ENCODE data around the gene MAGEB16. TPM values are rescaled to one million over a fixed set of nuclear protein-coding genes. Genes with fewer than 3 reads are reported as not detected.

Gene MAGEB16
- total and polyA plus RNA-seq, 4 donors, result not detected

- TF ChIP-seq YY1 (IDR thresholded peaks at IDR 0.05), result no peak
- TF ChIP-seq, protein P1, sequence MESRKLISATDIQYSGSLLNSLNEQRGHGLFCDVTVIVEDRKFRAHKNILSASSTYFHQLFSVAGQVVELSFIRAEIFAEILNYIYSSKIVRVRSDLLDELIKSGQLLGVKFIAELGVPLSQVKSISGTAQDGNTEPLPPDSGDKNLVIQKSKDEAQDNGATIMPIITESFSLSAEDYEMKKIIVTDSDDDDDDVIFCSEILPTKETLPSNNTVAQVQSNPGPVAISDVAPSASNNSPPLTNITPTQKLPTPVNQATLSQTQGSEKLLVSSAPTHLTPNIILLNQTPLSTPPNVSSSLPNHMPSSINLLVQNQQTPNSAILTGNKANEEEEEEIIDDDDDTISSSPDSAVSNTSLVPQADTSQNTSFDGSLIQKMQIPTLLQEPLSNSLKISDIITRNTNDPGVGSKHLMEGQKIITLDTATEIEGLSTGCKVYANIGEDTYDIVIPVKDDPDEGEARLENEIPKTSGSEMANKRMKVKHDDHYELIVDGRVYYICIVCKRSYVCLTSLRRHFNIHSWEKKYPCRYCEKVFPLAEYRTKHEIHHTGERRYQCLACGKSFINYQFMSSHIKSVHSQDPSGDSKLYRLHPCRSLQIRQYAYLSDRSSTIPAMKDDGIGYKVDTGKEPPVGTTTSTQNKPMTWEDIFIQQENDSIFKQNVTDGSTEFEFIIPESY (IDR thresholded peaks at IDR 0.05), result no peak
- H3K27ac ChIP-seq (ENCODE audit: low read depth in 1 of 2, low read length in 2 of 2), result no peak overlapping the region
- no peaks in the 10 kb centered on the region for H3K9me3 ChIP-seq (ENCODE audit: control insufficient read depth in 4 of 4, low read length in 3 of 4)
- DNase-seq (ENCODE audit: low spot score), result no peak
- no peaks in the 10 kb centered on the region for H3K27me3 ChIP-seq (ENCODE audit: control insufficient read depth in 4 of 4, insufficient read depth in 4 of 4, low read length in 3 of 4)
- H3K4me3 ChIP-seq (ENCODE audit: low read depth in 1 of 3, low read length in 3 of 3), result no peak overlapping the region
- no peaks in the 10 kb centered on the region for H3K36me3 ChIP-seq (ENCODE audit: control insufficient read depth in 4 of 4, insufficient read depth in 3 of 4, low read depth in 1 of 4, low read length in 3 of 4)
- no peaks in the 10 kb centered on the region for H3K4me1 ChIP-seq (ENCODE audit: control insufficient read depth in 4 of 4, insufficient read depth in 4 of 4, low read length in 3 of 4)
- 93% methylated on average over 2 of the region's 2 CpGs for WGBS
- no peak overlapping the region for H3K9ac ChIP-seq (ENCODE audit: low read depth in 1 of 2, low read length in 2 of 2)
Observed at GRCh38 chrX:35787867-35788266, 10.3 kb upstream of the MAGEB16 start.

- 65% methylated on average over 5 of the region's 5 CpGs for WGBS
- no peaks in the 10 kb centered on the region for H3K9me3 ChIP-seq (ENCODE audit: control insufficient read depth in 4 of 4, low read length in 3 of 4)
- DNase-seq (ENCODE audit: low spot score), result no peak
- no peak overlapping the region for H3K27ac ChIP-seq (ENCODE audit: low read depth in 1 of 2, low read length in 2 of 2)
- H3K36me3 ChIP-seq (ENCODE audit: control insufficient read depth in 4 of 4, insufficient read depth in 3 of 4, low read depth in 1 of 4, low read length in 3 of 4), result no peaks in the 10 kb centered on the region
- H3K4me1 ChIP-seq (ENCODE audit: control insufficient read depth in 4 of 4, insufficient read depth in 4 of 4, low read length in 3 of 4), result no peaks in the 10 kb centered on the region
- no peak overlapping the region for H3K9ac ChIP-seq (ENCODE audit: low read depth in 1 of 2, low read length in 2 of 2)
- TF ChIP-seq TAF1 (conservative IDR thresholded peaks at IDR 0.05) (no peak), FOXA2 (IDR thresholded peaks at IDR 0.05) (no peak), EGR1 (IDR thresholded peaks at IDR 0.05; ENCODE audit: low read depth in 2 of 2) (no peak), CTCF (IDR thresholded peaks at IDR 0.05; ENCODE audit: low read depth, low read length, missing input control) (no peak), YY1 (IDR thresholded peaks at IDR 0.05) (no peak), SP1 (IDR thresholded peaks at IDR 0.05) (no peak), HNF4G (IDR thresholded peaks at IDR 0.05) (no peak), HNF4A (conservative IDR thresholded peaks at IDR 0.05) (no peak), NR2F2 (IDR thresholded peaks at IDR 0.05) (no peak), RAD21 (IDR thresholded peaks at IDR 0.05) (no peak), ATF3 (IDR thresholded peaks at IDR 0.05) (no peak), JUND (IDR thresholded peaks at IDR 0.05) (no peak), FOXA1 (IDR thresholded peaks at IDR 0.05) (no peak), RXRA (IDR thresholded peaks at IDR 0.05) (no peak), GABPA (IDR thresholded peaks at IDR 0.05 in 1 of 2, conservative IDR thresholded peaks at IDR 0.05 in 1 of 2) (no peak)
- TF ChIP-seq, protein P1 (IDR thresholded peaks at IDR 0.05), result no peak
- TF ChIP-seq, protein P2, sequence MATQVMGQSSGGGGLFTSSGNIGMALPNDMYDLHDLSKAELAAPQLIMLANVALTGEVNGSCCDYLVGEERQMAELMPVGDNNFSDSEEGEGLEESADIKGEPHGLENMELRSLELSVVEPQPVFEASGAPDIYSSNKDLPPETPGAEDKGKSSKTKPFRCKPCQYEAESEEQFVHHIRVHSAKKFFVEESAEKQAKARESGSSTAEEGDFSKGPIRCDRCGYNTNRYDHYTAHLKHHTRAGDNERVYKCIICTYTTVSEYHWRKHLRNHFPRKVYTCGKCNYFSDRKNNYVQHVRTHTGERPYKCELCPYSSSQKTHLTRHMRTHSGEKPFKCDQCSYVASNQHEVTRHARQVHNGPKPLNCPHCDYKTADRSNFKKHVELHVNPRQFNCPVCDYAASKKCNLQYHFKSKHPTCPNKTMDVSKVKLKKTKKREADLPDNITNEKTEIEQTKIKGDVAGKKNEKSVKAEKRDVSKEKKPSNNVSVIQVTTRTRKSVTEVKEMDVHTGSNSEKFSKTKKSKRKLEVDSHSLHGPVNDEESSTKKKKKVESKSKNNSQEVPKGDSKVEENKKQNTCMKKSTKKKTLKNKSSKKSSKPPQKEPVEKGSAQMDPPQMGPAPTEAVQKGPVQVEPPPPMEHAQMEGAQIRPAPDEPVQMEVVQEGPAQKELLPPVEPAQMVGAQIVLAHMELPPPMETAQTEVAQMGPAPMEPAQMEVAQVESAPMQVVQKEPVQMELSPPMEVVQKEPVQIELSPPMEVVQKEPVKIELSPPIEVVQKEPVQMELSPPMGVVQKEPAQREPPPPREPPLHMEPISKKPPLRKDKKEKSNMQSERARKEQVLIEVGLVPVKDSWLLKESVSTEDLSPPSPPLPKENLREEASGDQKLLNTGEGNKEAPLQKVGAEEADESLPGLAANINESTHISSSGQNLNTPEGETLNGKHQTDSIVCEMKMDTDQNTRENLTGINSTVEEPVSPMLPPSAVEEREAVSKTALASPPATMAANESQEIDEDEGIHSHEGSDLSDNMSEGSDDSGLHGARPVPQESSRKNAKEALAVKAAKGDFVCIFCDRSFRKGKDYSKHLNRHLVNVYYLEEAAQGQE (IDR thresholded peaks at IDR 0.05), result no peak
- TF ChIP-seq, protein P3, sequence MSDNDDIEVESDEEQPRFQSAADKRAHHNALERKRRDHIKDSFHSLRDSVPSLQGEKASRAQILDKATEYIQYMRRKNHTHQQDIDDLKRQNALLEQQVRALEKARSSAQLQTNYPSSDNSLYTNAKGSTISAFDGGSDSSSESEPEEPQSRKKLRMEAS (IDR thresholded peaks at IDR 0.05), result no peak
- H3K4me3 ChIP-seq (ENCODE audit: low read depth in 1 of 3, low read length in 3 of 3), result no peak overlapping the region
- peaks cover 0 to 2% (median 0%) of the 10 kb centered on the region in 4 donors for H3K27me3 ChIP-seq (ENCODE audit: control insufficient read depth in 4 of 4, insufficient read depth in 4 of 4, low read length in 3 of 4)
Observed at GRCh38 chrX:35800474-35800873, 2.3 kb downstream of the MAGEB16 start.

All from liver (tissue), 9 donors.